Testis (tissue), 3 donors: Measurements from ENCODE around the gene JOSD2. TPM values are rescaled to one million over a fixed set of nuclear protein-coding genes. Genes with fewer than 3 reads are reported as not detected.

ENCODE experiments used
- DNase-seq: peaks from one replicate; pipeline ENCODE4 v3.0.0-alpha.2; 2019
- H3K27ac ChIP-seq, 2 donors: fragments of 200-600 bp; sonication (generic); one replicate each; pipeline ENCODE4 v1.5.1; 2019
- H3K27me3 ChIP-seq: fragments of 200-600 bp; sonication (generic); one replicate; pipeline ENCODE4 v1.5.1; 2019
- H3K36me3 ChIP-seq: fragments of 200-600 bp; sonication (generic); one replicate; pipeline ENCODE4 v1.5.1; 2017; ENCODE audit warnings: low read depth; ENCODE audit errors: missing control alignments
- H3K4me1 ChIP-seq: fragments of 200-600 bp; sonication (generic); one replicate; pipeline ENCODE4 v1.5.1; 2019
- H3K4me3 ChIP-seq, 2 donors: fragments of 200-600 bp; sonication (generic); one replicate each; pipeline ENCODE4 v1.5.1; 2017 to 2019
- H3K9me3 ChIP-seq: fragments of 200-600 bp; sonication (generic); one replicate; pipeline ENCODE4 v1.5.1; 2017
- CTCF ChIP-seq, 3 experiments: fragments of 450-650 bp in 2 of 3; fragments of 200-600 bp in 1 of 3; sonication (generic) in 1 of 3; IDR thresholded peaks; one replicate each; pipeline ENCODE4 v1.5.1; 2016 to 2019; ENCODE audit warnings: antibody characterized with exemption in 3 of 3, mild to moderate bottlenecking in 2 of 3, moderate library complexity in 1 of 3
- POLR2A ChIP-seq: fragments of 450-650 bp; IDR thresholded peaks from one replicate; pipeline ENCODE4 v1.6.1; 2017; ENCODE audit warnings: antibody characterized with exemption, mild to moderate bottlenecking, moderate library complexity
- WGBS, 2 donors: methylation state at CpG; one replicate each; pipeline ENCODE4 v1.1.5; 2018; 5-methylcytosine and 5-hydroxymethylcytosine counted together
- intact Hi-C: fragments of 100-400 bp; cut with DNase I; formaldehyde crosslinking; loops from one replicate; pipeline ENCODE4 v1.15.1; 2023; ENCODE audit warnings: low total_unique reads
- polyA plus RNA-seq: library from polyadenylated mRNA; stranded (reverse); fragments of 350-450 nt; fragmentation: Illumina TruSeq; extraction: RNeasy Lipid Tissue Mini Kit (QIAGEN cat#74804); gene quantifications from one replicate; pipeline ENCODE4 v1.2.3, GENCODE V29; 2014; ENCODE audit warnings: low read depth, low replicate concordance; ENCODE audit not compliant: insufficient read depth
- total RNA-seq, 2 donors: library from RNA; depleted of rRNA; stranded (reverse); fragments of >200 nt; gene quantifications; one replicate each; pipeline ENCODE4 v1.2.3, GENCODE V29; 2016

The JOSD2 gene
- total and polyA plus RNA-seq, 3 donors from 2014 or later, result 21.6 to 37.7 (median 26.1) TPM

- DNase-seq, result no peak
- H3K36me3 ChIP-seq, result no peaks in the 10 kb centered on the region
- H3K27me3 ChIP-seq, result no peaks in the 10 kb centered on the region
- intact Hi-C loops, result no loop called here
- peaks cover under 1% of the 10 kb centered on the region for H3K4me1 ChIP-seq
- H3K9me3 ChIP-seq, result no peaks in the 10 kb centered on the region
- H3K27ac ChIP-seq, result no peak overlapping the region
- TF ChIP-seq POLR2A (no peak), CTCF (IDR thresholded peaks at IDR 0.05) (no peak)
- peak overlapping the region; percentile 32 to 57 for H3K4me3 ChIP-seq
- WGBS, 2 donors, result 15 to 29% methylated on average over 15 to 20 of the region's 20 CpGs
Measured at GRCh38 chr19:50557009-50557613, 46.1 kb upstream of the JOSD2 start.

GRCh38 chr19:50556282-50557008 is 45.5 kb upstream of the JOSD2 start:
- DNase-seq, result peak; percentile 93
- H3K36me3 ChIP-seq, result no peaks in the 10 kb centered on the region
- H3K27me3 ChIP-seq, result no peaks in the 10 kb centered on the region
- peak overlapping the region; percentile 32 to 57 for H3K4me3 ChIP-seq
- peaks cover 4% of the 10 kb centered on the region for H3K4me1 ChIP-seq
- 0 to 1% methylated on average over 15 to 39 of the region's 39 CpGs for WGBS, 2 donors
- H3K9me3 ChIP-seq, result no peaks in the 10 kb centered on the region
- intact Hi-C loops, result no loop called here
- no peak overlapping the region for H3K27ac ChIP-seq
- TF ChIP-seq CTCF (IDR thresholded peaks at IDR 0.05), result peak; percentile 61 to 97 (median 77)
- no peak for TF ChIP-seq POLR2A

DNA sequence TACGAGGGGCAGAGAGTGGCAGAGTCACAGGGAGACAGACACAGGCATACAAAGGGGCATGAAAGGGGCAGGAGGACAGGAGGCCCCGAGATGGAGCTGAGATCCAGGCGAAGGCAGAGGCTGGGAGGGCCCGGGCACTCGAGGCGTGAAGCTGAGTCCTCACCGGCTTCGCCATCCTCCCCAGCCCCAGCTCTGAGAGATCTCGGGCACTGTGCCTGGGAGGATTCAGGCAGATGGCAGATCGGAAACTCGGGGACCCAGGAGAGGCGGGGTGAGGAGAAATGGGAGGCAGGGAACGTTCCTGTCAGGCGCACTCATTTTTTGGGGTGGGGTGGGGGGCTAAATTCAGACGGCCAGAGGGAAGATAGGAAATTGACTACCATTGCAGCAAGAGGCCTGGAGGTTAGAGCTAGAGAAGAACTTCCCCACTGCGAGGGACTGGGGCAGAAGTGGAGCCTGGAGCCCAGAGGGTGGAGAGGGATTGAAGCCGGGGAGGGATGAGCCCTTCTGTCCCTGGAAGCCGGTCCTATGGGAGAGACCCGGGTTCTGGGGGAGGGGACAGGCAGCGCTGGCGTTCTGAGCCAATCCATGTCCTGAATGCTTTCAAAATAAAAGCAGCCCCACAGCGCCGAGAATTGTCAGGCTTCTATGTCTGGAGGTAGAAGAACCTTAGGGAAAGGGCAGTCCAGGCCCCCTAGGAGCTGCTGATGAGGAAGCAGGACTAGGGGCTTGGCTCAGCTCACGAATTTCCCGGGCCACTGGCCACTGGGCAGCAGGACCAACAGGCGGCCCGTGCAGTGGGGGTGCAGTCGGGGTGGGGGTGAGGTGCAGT is 44.7 kb upstream of the JOSD2 start:
- no peak for TF ChIP-seq CTCF (IDR thresholded peaks at IDR 0.05)
- no peak for TF ChIP-seq POLR2A

GRCh38 chr19:50555033-50555432 is 44.0 kb upstream of the JOSD2 start:
- Histone ChIP-seq H3K4me3 (no peak overlapping the region), H3K36me3 (no peaks in the 10 kb centered on the region), H3K9me3 (no peaks in the 10 kb centered on the region), H3K27ac (no peak overlapping the region), H3K4me1 (peaks cover 4% of the 10 kb centered on the region), H3K27me3 (no peaks in the 10 kb centered on the region)
- intact Hi-C loops, result no loop called here
- DNase-seq, result no peak
- 73 to 77% methylated on average over 11 to 12 of the region's 12 CpGs for WGBS, 2 donors
- no peak for TF ChIP-seq CTCF (IDR thresholded peaks at IDR 0.05)
- TF ChIP-seq POLR2A, result no peak

More for the DNA sequence above, 44.7 kb upstream of the JOSD2 start:
- intact Hi-C loops, result no loop called here
- H3K27me3 ChIP-seq, result no peaks in the 10 kb centered on the region
- H3K27ac ChIP-seq, result no peak overlapping the region
- peak; percentile 22 for DNase-seq
- peaks cover 4% of the 10 kb centered on the region for H3K4me1 ChIP-seq
- no peaks in the 10 kb centered on the region for H3K36me3 ChIP-seq
- 36 to 57% methylated on average over 23 to 28 of the region's 28 CpGs for WGBS, 2 donors
- H3K9me3 ChIP-seq, result no peaks in the 10 kb centered on the region
- H3K4me3 ChIP-seq, result peak overlapping the region; percentile 32 to 57
